Naive B cell (primary cell): Measurements from ENCODE around the gene CD79B. TPM values are rescaled to one million over a fixed set of nuclear protein-coding genes. Genes with fewer than 3 reads are reported as not detected.
"Not testable (repeated sequence)": the region's sequence is repeated elsewhere in the genome, so short reads cannot be mapped to it uniquely, and the experiment has no call there.

ENCODE experiments used
- ATAC-seq, 2 donors: fragments of 150-1000 bp; cut with Tn5 transposase; 2 replicates each; pipeline ENCODE4 v1.10.0; 2021; ENCODE audit warnings: low read depth in 2 of 2, mild to moderate bottlenecking in 2 of 2, moderate library complexity in 2 of 2
- DNase-seq: peaks from one replicate; pipeline ENCODE4 v3.0.0; 2022
- H3K27ac Mint-ChIP-seq, 6 donors: one replicate each; pipeline ENCODE4 v1.8.0; 2020 to 2022; ENCODE audit warnings: mild to moderate bottlenecking in 6 of 6, mixed read lengths in 6 of 6, moderate library complexity in 5 of 6, inconsistent platforms in 2 of 6
- H3K27me3 Mint-ChIP-seq, 3 donors: one replicate each; pipeline ENCODE4 v1.8.0; 2021 to 2022; ENCODE audit warnings: mixed read lengths in 3 of 3, mild to moderate bottlenecking in 1 of 3
- H3K36me3 Mint-ChIP-seq, 2 donors: one replicate each; pipeline ENCODE4 v1.8.0; 2020 to 2022; ENCODE audit warnings: mixed read lengths in 2 of 2, inconsistent platforms in 1 of 2, mild to moderate bottlenecking in 1 of 2
- H3K4me1 Mint-ChIP-seq, 3 donors: one replicate each; pipeline ENCODE4 v1.8.0; 2020 to 2022; ENCODE audit warnings: mixed read lengths in 3 of 3, inconsistent platforms in 1 of 3, mild to moderate bottlenecking in 1 of 3, moderate library complexity in 1 of 3
- H3K4me3 Mint-ChIP-seq, 8 donors: one replicate each; pipeline ENCODE4 v1.8.0; 2020 to 2022; ENCODE audit warnings: mild to moderate bottlenecking in 8 of 8, mixed read lengths in 8 of 8, moderate library complexity in 8 of 8, inconsistent platforms in 2 of 8
- H3K9me3 Mint-ChIP-seq, 7 donors: one replicate each; pipeline ENCODE4 v1.8.0; 2020 to 2022; ENCODE audit warnings: mixed read lengths in 7 of 7, mild to moderate bottlenecking in 5 of 7, inconsistent platforms in 2 of 7, moderate library complexity in 1 of 7
- polyA plus RNA-seq, 6 donors: library from polyadenylated mRNA; unstranded; fragments of 300-500 nt; fragmentation: Illumina TruSeq; gene quantifications; one replicate each; pipeline ENCODE4 v1.2.3, GENCODE V29; 2021; ENCODE audit warnings: low read depth in 6 of 6

The CD79B gene
- polyA plus RNA-seq, 6 donors from 2014 or later: 2,263 to 2,851 (median 2,433) TPM

DNA sequence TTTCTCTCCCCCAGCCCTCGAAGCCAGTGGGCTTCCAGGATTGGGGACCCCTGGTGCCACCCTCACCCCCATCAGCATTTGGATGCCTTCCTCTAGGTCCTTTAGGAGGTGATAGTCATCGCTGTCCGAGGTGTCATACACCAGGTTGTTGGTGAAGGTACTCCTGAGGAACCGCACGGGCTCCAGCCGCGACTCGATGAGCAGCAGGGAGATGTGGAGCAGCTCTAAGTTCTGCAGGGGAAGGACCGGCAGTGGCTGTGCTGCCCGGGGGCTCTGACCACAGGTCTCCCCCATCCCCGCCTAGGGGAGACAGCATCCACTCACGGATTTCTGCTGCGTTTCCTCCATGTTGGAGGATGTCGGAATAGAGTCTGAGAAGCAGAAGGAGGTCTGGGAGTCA is 22.0 kb downstream of the CD79B start:
- peak overlapping the region in 1 of 8 donors; percentile 25 for H3K4me3 Mint-ChIP-seq
- no peaks in the 10 kb centered on the region for H3K36me3 Mint-ChIP-seq
- DNase-seq (no peak), ATAC-seq (no peak)
- H3K27me3 Mint-ChIP-seq: peaks cover 0 to 4% (median 0%) of the 10 kb centered on the region in 3 donors
- no peaks in the 10 kb centered on the region for H3K9me3 Mint-ChIP-seq
- peak overlapping the region in 1 of 6 donors; percentile 53 for H3K27ac Mint-ChIP-seq
- H3K4me1 Mint-ChIP-seq: peaks cover 16 to 38% (median 36%) of the 10 kb centered on the region in 3 donors

DNA sequence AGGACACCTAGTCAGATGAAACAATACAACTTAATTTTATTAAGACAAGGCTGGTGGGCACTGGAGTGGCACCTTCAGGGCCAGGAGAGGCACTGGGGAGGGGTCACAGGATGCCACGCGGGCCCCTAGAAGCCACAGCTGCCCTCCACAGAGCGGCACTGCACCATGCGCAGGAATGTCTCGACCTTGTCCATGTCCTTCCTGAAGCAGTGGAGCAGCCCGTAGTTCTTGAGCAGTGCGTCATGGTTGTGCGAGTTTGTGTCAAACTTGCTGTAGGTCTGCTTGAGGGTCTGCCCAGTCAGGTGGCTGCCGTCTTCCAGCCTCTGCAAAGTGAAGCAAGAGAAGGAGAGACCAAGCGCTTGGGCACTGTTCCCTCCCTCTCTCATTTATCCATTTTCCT is 22.5 kb downstream of the CD79B start:
- not testable (repeated sequence) for ATAC-seq, H3K27me3 Mint-ChIP-seq, H3K27ac Mint-ChIP-seq, DNase-seq, H3K36me3 Mint-ChIP-seq, H3K4me3 Mint-ChIP-seq, H3K9me3 Mint-ChIP-seq
- H3K4me1 Mint-ChIP-seq: peaks cover 16 to 33% (median 33%) of the 10 kb centered on the region in 3 donors

GRCh38 chr17:63907161-63907778 is 24.9 kb downstream of the CD79B start:
- not testable (repeated sequence) for ATAC-seq, H3K4me3 Mint-ChIP-seq, DNase-seq, H3K27me3 Mint-ChIP-seq, H3K9me3 Mint-ChIP-seq, H3K27ac Mint-ChIP-seq, H3K36me3 Mint-ChIP-seq
- H3K4me1 Mint-ChIP-seq: peaks cover 13 to 16% (median 15%) of the 10 kb centered on the region in 3 donors

DNA sequence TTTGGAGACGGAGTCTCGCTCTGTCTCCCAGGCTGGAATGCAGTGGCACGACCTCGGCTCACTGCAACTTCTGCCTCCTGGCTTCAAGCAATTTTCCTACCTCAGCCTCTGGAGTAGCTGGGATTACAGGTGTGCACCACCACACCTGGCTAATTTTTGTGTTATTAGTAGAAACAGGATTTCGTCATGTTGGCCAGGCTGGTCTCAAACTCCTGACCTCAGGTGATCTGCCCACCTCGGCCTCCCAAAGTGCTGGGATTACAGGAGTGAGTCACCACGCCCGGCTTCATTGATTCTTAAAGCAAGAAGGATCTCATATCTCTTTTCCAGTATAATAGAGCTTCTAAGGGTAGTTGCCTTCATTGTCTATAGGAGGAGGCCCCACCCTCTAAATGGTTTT is 27.3 kb downstream of the CD79B start:
- peak overlapping the region in 1 of 6 donors; percentile 54 for H3K27ac Mint-ChIP-seq
- DNase-seq, H3K36me3 Mint-ChIP-seq, H3K4me1 Mint-ChIP-seq, H3K27me3 Mint-ChIP-seq, ATAC-seq, H3K9me3 Mint-ChIP-seq, H3K4me3 Mint-ChIP-seq: not testable (repeated sequence)

DNA sequence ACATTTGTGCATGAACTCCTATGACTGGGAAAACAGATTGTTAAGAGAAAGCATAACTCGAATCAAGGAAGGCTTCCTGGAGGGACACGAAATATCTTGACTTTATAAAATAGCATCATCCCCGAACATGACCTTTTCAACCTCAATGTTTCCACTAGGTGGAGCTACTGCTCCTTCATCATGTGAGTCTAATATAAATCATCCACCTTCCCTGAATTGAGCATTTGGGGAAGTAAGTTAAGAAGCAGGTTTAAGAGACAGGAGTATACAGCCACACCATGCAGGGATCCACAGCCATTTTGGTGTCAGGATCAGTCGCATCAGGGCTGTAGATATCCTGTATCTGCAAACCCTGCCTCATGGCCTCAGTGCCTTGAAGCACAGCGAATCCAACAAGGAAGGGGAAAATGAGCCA is 28.3 kb downstream of the CD79B start:
- peak; percentile 97 to 98 for ATAC-seq

GRCh38 chr17:63901971-63902370 is 30.2 kb downstream of the CD79B start:
- H3K4me3 Mint-ChIP-seq, H3K27me3 Mint-ChIP-seq, DNase-seq, H3K9me3 Mint-ChIP-seq, H3K36me3 Mint-ChIP-seq, H3K4me1 Mint-ChIP-seq, H3K27ac Mint-ChIP-seq, ATAC-seq: not testable (repeated sequence)

More for the DNA sequence above, 28.3 kb downstream of the CD79B start:
- not testable (repeated sequence) for H3K4me1 Mint-ChIP-seq, H3K36me3 Mint-ChIP-seq, H3K27me3 Mint-ChIP-seq, H3K9me3 Mint-ChIP-seq
- peak overlapping the region in 1 of 8 donors; percentile 84 for H3K4me3 Mint-ChIP-seq
- DNase-seq: peak; percentile 63
- peak overlapping the region in 1 of 6 donors; percentile 94 for H3K27ac Mint-ChIP-seq

DNA sequence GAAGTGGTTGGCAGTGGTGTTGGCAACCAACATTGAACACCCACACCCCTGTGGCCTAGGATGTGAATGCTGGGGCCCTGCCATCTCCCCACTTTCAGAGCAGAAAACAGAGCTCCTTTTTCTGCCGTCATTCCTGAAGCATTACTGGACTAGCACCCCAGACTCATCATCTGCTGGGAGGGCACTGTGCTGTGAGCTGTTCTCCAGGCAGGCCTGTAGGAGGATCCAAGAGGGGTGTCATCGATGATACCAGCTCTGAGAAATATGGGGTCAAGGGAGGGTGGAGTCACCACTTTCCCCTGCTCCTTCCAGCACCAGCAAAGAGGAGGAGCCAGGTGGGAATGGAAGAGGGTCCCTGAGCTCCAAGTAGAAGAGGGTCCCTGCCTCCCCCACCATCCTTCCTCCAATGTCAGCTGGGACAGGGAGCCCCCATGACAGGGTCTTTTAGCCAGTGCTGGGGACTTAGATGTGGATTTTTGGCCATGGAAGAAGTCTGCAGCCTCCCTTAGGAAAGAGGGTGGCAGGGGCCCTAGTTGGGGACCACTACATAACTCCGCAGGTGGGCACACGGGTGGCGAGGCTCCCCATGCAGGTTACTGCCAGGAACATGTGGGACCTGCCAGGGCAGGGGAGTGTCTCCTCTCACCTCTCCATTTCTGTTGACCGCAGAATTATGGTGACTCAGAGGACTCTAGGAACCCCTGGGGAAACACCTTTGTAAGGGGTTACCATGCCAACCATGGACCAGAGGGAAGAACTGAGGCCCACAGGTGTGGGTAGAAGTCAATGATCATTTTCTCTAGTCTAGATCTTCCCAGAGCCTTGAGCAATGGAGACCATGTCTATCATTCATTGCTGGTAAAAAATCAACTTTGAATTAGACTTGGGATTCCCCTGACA is 33.0 kb downstream of the CD79B start:
- not testable (repeated sequence) for ATAC-seq, H3K27me3 Mint-ChIP-seq, H3K4me3 Mint-ChIP-seq, H3K36me3 Mint-ChIP-seq, DNase-seq, H3K9me3 Mint-ChIP-seq, H3K4me1 Mint-ChIP-seq
- peak overlapping the region in 1 of 6 donors; percentile 3 for H3K27ac Mint-ChIP-seq

GRCh38 chr17:63896524-63897354 is 35.4 kb downstream of the CD79B start, which contains the start of gene CSH1:
Gene CSH1, minus strand, starts transcription at chr17:63896574. Its CDS starts 63 bp downstream, at chr17:63896511.
- peak in 1 of 2 donors; percentile 43 for ATAC-seq
- H3K4me3 Mint-ChIP-seq: not testable (repeated sequence)
- H3K27ac Mint-ChIP-seq: peak within 1 kb of the TSS in 1 of 6 donors; percentile 76

DNA sequence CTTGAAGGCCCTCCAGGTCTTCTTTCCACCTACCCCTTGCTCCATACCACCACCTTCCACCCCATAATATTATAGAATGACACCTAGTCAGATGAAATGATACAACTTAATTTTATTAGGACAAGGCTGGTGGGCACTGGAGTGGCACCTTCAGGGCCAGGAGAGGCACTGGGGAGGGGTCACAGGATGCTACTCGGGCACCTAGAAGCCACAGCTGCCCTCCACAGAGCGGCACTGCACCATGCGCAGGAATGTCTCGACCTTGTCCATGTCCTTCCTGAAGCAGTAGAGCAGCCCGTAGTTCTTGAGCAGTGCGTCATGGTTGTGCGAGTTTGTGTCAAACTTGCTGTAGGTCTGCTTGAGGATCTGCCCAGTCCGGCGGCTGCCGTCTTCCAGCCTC is 37.3 kb downstream of the CD79B start:
- DNase-seq, ATAC-seq, H3K4me3 Mint-ChIP-seq, H3K36me3 Mint-ChIP-seq, H3K27ac Mint-ChIP-seq, H3K4me1 Mint-ChIP-seq, H3K9me3 Mint-ChIP-seq, H3K27me3 Mint-ChIP-seq: not testable (repeated sequence)

More at GRCh38 chr17:63896524-63897354, 35.4 kb downstream of the CD79B start, which contains the start of gene CSH1:
- not testable (repeated sequence) for DNase-seq, H3K27me3 Mint-ChIP-seq, H3K9me3 Mint-ChIP-seq, H3K4me1 Mint-ChIP-seq, H3K36me3 Mint-ChIP-seq

- not testable (repeated sequence) for H3K27ac Mint-ChIP-seq, H3K9me3 Mint-ChIP-seq, H3K36me3 Mint-ChIP-seq, ATAC-seq, DNase-seq, H3K27me3 Mint-ChIP-seq, H3K4me1 Mint-ChIP-seq, H3K4me3 Mint-ChIP-seq
Measured at GRCh38 chr17:63894021-63894420, 38.1 kb downstream of the CD79B start.

- not testable (repeated sequence) for H3K4me1 Mint-ChIP-seq, H3K9me3 Mint-ChIP-seq, H3K4me3 Mint-ChIP-seq, H3K36me3 Mint-ChIP-seq, ATAC-seq, H3K27me3 Mint-ChIP-seq, DNase-seq
- peak overlapping the region in 1 of 6 donors; percentile 63 for H3K27ac Mint-ChIP-seq
Measured at GRCh38 chr17:63892316-63893037, 39.7 kb downstream of the CD79B start.

- not testable (repeated sequence) for H3K9me3 Mint-ChIP-seq, H3K4me1 Mint-ChIP-seq, H3K36me3 Mint-ChIP-seq, H3K27me3 Mint-ChIP-seq
- DNase-seq (peak; percentile 37), ATAC-seq (peak; percentile 94 to 97)
- peak overlapping the region in 1 of 8 donors; percentile 42 for H3K4me3 Mint-ChIP-seq
- H3K27ac Mint-ChIP-seq: peak overlapping the region in 1 of 6 donors; percentile 86
Measured at GRCh38 chr17:63889026-63889848, 42.9 kb downstream of the CD79B start.
